ENCODE results near the gene ATP9B.

GRCh38 chr18:79197531-79197930 is 128.3 kb downstream of the ATP9B start:
- TF ChIP-seq, protein P1, sequence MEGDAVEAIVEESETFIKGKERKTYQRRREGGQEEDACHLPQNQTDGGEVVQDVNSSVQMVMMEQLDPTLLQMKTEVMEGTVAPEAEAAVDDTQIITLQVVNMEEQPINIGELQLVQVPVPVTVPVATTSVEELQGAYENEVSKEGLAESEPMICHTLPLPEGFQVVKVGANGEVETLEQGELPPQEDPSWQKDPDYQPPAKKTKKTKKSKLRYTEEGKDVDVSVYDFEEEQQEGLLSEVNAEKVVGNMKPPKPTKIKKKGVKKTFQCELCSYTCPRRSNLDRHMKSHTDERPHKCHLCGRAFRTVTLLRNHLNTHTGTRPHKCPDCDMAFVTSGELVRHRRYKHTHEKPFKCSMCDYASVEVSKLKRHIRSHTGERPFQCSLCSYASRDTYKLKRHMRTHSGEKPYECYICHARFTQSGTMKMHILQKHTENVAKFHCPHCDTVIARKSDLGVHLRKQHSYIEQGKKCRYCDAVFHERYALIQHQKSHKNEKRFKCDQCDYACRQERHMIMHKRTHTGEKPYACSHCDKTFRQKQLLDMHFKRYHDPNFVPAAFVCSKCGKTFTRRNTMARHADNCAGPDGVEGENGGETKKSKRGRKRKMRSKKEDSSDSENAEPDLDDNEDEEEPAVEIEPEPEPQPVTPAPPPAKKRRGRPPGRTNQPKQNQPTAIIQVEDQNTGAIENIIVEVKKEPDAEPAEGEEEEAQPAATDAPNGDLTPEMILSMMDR (conservative IDR thresholded peaks at IDR 0.05; ENCODE audit: low read depth, low read length) = no peak
- no peak for TF ChIP-seq EZH2 (IDR thresholded peaks at IDR 0.05; ENCODE audit: borderline replicate concordance, low read depth, low read length, poor library complexity, severe bottlenecking)

Data from A673 (cell line).